Keratinocyte (primary cell): ENCODE data around the gene DIS3L. TPM values are rescaled to one million over a fixed set of nuclear protein-coding genes. Genes with fewer than 3 reads are reported as not detected.
"Not testable (repeated sequence)": the region's sequence is repeated elsewhere in the genome, so short reads cannot be mapped to it uniquely, and the experiment has no call there.

Experiments
- DNase-seq: peaks from one replicate; pipeline ENCODE4 v3.0.0-alpha.2; 2011; ENCODE audit warnings: low read depth, missing footprints, low spot score
- FAIRE-seq: peaks from 2 replicates; lab custom pipeline; 2011; peaks lifted over from hg19 to GRCh38; lab: Jason Lieb, UNC
- H2AFZ ChIP-seq: 2 replicates; pipeline ENCODE4 v1.6.0; 2012; ENCODE audit warnings: low read length, control low read depth, inconsistent platforms; ENCODE audit not compliant: control insufficient read depth
- H3K27ac ChIP-seq: 2 replicates; pipeline ENCODE4 v1.5.1; 2011; ENCODE audit warnings: low read length; ENCODE audit not compliant: control insufficient read depth, insufficient read depth
- H3K27me3 ChIP-seq: 3 replicates; pipeline ENCODE4 v1.6.0; 2011; ENCODE audit warnings: low read length; ENCODE audit not compliant: control insufficient read depth, insufficient read depth; ENCODE audit errors: extremely low read depth
- H3K36me3 ChIP-seq, 2 experiments: 2 replicates in 1 of 2; 3 replicates in 1 of 2; pipeline ENCODE4 v1.5.1; 2011; ENCODE audit warnings: low read length in 2 of 2, mild to moderate bottlenecking in 1 of 2; ENCODE audit not compliant: control insufficient read depth in 2 of 2, insufficient read depth in 2 of 2; ENCODE audit errors: extremely low read depth in 1 of 2
- H3K4me1 ChIP-seq: 3 replicates; pipeline ENCODE4 v1.5.1; 2011; ENCODE audit warnings: low read length; ENCODE audit not compliant: control insufficient read depth, insufficient read depth; ENCODE audit errors: extremely low read depth
- H3K4me2 ChIP-seq: 3 replicates; pipeline ENCODE4 v1.6.0; 2011; ENCODE audit warnings: low read depth, low read length; ENCODE audit not compliant: control insufficient read depth, insufficient read depth; ENCODE audit errors: extremely low read depth
- H3K4me3 ChIP-seq, 3 experiments: fragments of 200-600 bp in 1 of 3; sonication (generic) in 1 of 3; 2 replicates in 2 of 3; 3 replicates in 1 of 3; pipeline ENCODE4 v1.5.1; 2011 to 2016; ENCODE audit warnings: low read length in 3 of 3, mild to moderate bottlenecking in 3 of 3, control low read depth in 2 of 3, inconsistent platforms in 1 of 3, low read depth in 1 of 3, mixed read lengths in 1 of 3, mixed run types in 1 of 3, moderate library complexity in 1 of 3; ENCODE audit not compliant: control insufficient read depth in 2 of 3, insufficient read depth in 2 of 3; ENCODE audit errors: extremely low read depth in 1 of 3
- H3K79me2 ChIP-seq: 2 replicates; pipeline ENCODE4 v1.6.0; 2012; ENCODE audit warnings: low read length; ENCODE audit not compliant: control insufficient read depth, insufficient read depth
- H3K9ac ChIP-seq: 3 replicates; pipeline ENCODE4 v1.6.0; 2011; ENCODE audit warnings: low read length; ENCODE audit not compliant: control insufficient read depth, insufficient read depth; ENCODE audit errors: extremely low read depth
- H3K9me1 ChIP-seq: 3 replicates; pipeline ENCODE4 v1.6.0; 2011; ENCODE audit warnings: low read length; ENCODE audit not compliant: control insufficient read depth, insufficient read depth; ENCODE audit errors: extremely low read depth
- H3K9me3 ChIP-seq: 2 replicates; pipeline ENCODE4 v1.5.1; 2012; ENCODE audit warnings: low read depth, low read length; ENCODE audit not compliant: control insufficient read depth
- H4K20me1 ChIP-seq: 3 replicates; pipeline ENCODE4 v1.6.0; 2011; ENCODE audit warnings: low read length; ENCODE audit not compliant: control insufficient read depth, insufficient read depth; ENCODE audit errors: extremely low read depth
- EZH2 ChIP-seq: IDR thresholded peaks from one replicate; pipeline ENCODE4 v1.6.1; 2012; ENCODE audit warnings: inconsistent platforms, mild to moderate bottlenecking, low read length, moderate library complexity
- dilution Hi-C: fragments of 300-500 bp; cut with MboI; formaldehyde crosslinking; loops from one replicate; pipeline ENCODE4 v1.7.0; 2020; ENCODE audit warnings: low sequenced_read_pairs; ENCODE audit not compliant: extremely low pct_ligation_motif_present
- polyA plus RNA-seq, 5 experiments: library from polyadenylated mRNA; depleted of rRNA in 3 of 5; stranded (reverse) in 3 of 5; stranded (forward) in 1 of 5; unstranded in 1 of 5; fragments of >200 nt; gene quantifications; 1 replicate in 1 of 5; 2 replicates in 3 of 5; 3 replicates in 1 of 5; pipeline versions ENCODE4 v1.2.1 to v1.2.3, GENCODE V29; 2011 to 2012; ENCODE audit warnings: missing spikeins in 2 of 5, low read depth in 1 of 5, low replicate concordance in 1 of 5
- TF ChIP-seq, protein P1 (sequence below), 3 experiments: IDR thresholded peaks in 1 of 3; conservative IDR thresholded peaks in 1 of 3; optimal IDR thresholded peaks in 1 of 3; 2 replicates in 2 of 3; 3 replicates in 1 of 3; pipeline versions ENCODE3 to v1.5.1; 2011; ENCODE audit warnings: low read length in 3 of 3, mild to moderate bottlenecking in 3 of 3, moderate library complexity in 2 of 3, control low read depth in 1 of 3, inconsistent platforms in 1 of 3; ENCODE audit not compliant: insufficient read depth in 2 of 3; ENCODE audit errors: extremely low read depth in 1 of 3

The DIS3L gene
- polyA plus RNA-seq, 1 donor (not counting 4 experiments of a cell fraction or from before 2014, with no cell fraction given), result 12.2 TPM

DNA sequence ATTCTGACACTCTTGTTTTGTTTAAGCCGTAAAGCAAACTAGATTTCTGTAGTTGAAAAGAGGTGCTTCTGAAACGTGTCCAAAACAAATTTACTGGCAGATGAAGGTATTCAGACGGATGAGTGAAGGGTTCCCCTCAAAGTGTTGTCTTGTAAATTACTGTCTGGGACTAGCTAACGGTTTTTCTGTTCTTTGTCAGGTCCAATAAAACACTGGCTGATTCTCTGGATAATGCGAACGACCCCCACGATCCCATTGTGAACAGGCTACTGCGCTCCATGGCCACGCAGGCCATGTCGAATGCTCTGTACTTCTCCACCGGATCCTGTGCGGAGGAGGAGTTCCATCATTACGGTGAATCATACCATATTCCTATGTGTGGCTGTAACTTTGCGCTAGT, 35.4 kb downstream of the DIS3L start:
- Histone ChIP-seq H3K79me2 (no peaks in the 10 kb centered on the region), H3K9me1 (no peaks in the 10 kb centered on the region), H3K36me3 (peaks cover 2 to 11% of the 10 kb centered on the region in 2 experiments), H3K27ac (no peak overlapping the region), H4K20me1 (no peaks in the 10 kb centered on the region), H3K4me3 (no peak overlapping the region), H3K27me3 (no peaks in the 10 kb centered on the region), H3K4me1 (no peaks in the 10 kb centered on the region), H3K9ac (no peak overlapping the region), H3K9me3 (no peaks in the 10 kb centered on the region), H3K4me2 (no peak overlapping the region), H2AFZ (no peak overlapping the region)
- DNase-seq, result no peak
- dilution Hi-C loops, result no loop called here
- no peak for TF ChIP-seq EZH2
- TF ChIP-seq, protein P1, sequence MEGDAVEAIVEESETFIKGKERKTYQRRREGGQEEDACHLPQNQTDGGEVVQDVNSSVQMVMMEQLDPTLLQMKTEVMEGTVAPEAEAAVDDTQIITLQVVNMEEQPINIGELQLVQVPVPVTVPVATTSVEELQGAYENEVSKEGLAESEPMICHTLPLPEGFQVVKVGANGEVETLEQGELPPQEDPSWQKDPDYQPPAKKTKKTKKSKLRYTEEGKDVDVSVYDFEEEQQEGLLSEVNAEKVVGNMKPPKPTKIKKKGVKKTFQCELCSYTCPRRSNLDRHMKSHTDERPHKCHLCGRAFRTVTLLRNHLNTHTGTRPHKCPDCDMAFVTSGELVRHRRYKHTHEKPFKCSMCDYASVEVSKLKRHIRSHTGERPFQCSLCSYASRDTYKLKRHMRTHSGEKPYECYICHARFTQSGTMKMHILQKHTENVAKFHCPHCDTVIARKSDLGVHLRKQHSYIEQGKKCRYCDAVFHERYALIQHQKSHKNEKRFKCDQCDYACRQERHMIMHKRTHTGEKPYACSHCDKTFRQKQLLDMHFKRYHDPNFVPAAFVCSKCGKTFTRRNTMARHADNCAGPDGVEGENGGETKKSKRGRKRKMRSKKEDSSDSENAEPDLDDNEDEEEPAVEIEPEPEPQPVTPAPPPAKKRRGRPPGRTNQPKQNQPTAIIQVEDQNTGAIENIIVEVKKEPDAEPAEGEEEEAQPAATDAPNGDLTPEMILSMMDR (optimal IDR thresholded peaks at IDR 0.05 in 1 of 3, IDR thresholded peaks at IDR 0.05 in 1 of 3, conservative IDR thresholded peaks at IDR 0.05 in 1 of 3; ENCODE audit: extremely low read depth in 1 of 3, insufficient read depth in 2 of 3, low read length in 3 of 3), result no peak
- no peak for FAIRE-seq

DNA sequence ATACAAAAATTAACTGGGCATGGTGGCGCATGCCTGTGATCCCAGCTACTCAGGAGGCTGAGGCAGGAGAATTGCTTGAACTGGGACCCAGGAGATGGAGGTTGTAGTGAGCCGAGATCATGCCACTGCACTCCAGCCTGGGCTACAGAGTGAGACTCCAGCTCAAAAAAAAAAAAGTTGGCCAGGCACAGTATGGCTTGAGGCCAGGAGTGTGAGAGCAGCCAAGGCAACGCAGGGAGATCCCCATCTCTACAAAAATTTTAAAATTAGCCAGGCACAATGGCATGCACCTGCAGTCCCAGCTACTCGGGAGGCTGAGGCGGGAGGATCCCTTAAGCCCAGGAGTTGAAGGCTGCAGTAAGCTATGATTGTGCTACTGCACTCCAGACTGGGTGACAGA, 55.2 kb downstream of the DIS3L start:
- H3K36me3 ChIP-seq, DNase-seq, H3K4me2 ChIP-seq, H4K20me1 ChIP-seq, H3K4me1 ChIP-seq, dilution Hi-C loops, H3K27me3 ChIP-seq, H3K9me1 ChIP-seq, H3K9ac ChIP-seq, H3K4me3 ChIP-seq, H3K9me3 ChIP-seq, H3K79me2 ChIP-seq, H3K27ac ChIP-seq, H2AFZ ChIP-seq, FAIRE-seq: not testable (repeated sequence)

DNA sequence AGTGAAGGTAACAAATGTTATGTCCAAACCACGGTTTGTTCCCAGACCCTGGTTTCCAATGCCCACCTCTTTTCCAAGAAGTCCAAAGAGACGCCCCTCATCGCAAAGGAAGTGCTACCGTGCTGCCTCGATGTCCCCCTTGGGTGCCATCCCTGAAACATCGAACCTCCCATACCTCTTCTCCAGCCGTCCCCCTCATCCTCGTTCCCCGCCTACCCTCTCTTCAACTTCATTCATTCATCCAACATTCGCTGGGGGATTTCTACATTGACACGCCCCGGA, 62.6 kb downstream of the DIS3L start:
- Histone ChIP-seq H3K4me3 (peak overlapping the region; percentile 58 to 91 (median 78)), H3K4me2 (peak overlapping the region; percentile 96), H2AFZ (peak overlapping the region; percentile 80), H3K9ac (peak overlapping the region; percentile 85), H3K4me1 (peaks cover 17% of the 10 kb centered on the region), H3K36me3 (no peaks in the 10 kb centered on the region), H4K20me1 (no peaks in the 10 kb centered on the region), H3K9me3 (no peaks in the 10 kb centered on the region), H3K27ac (peak overlapping the region; percentile 73), H3K79me2 (peaks cover 11% of the 10 kb centered on the region), H3K9me1 (peaks cover 2% of the 10 kb centered on the region), H3K27me3 (no peaks in the 10 kb centered on the region)
- DNase-seq (no peak), FAIRE-seq (no peak)
- dilution Hi-C loops, result no loop called here
- TF ChIP-seq, protein P1 (optimal IDR thresholded peaks at IDR 0.05 in 1 of 3, IDR thresholded peaks at IDR 0.05 in 1 of 3, conservative IDR thresholded peaks at IDR 0.05 in 1 of 3; ENCODE audit: extremely low read depth in 1 of 3, insufficient read depth in 2 of 3, low read length in 3 of 3), result no peak
- no peak for TF ChIP-seq EZH2
